Inflammatory macrophage treated with lipopolysaccharide for 4 hours (primary cell): Measurements from ENCODE around the gene CCDC88C.
"Not testable (repeated sequence)": the region's sequence is repeated elsewhere in the genome, so short reads cannot be mapped to it uniquely, and the experiment has no call there.

Source experiments
- DNase-seq: peaks from one replicate; pipeline ENCODE4 v3.0.0-alpha.2; 2020

CCDC88C gene

GRCh38 chr14:91417120-91417982, at the start of gene CCDC88C:
Gene CCDC88C, minus strand, starts transcription at chr14:91417820. Its CDS starts 130 bp downstream, at chr14:91417690.
- DNase-seq = peak; percentile 67

DNA sequence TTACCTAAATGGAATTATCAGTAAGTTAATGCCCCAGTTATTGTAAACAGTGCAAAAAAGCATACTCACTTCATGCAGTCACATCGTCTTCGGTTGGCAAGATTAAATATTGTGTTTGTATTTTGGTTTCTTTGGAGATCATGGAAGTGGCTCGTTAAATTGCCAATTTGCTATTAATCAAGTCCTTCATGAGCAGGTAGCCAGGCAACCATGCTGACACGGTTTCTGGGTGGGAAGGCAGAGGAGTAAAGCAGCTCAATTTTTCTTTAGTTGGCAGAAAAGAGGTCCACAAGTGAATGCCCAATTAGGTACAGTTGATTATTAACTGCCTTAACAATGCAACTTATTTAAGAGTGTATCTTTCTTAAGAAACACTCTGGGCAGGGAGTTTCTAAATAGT, 48.6 kb upstream of the CCDC88C start:
- no peak for DNase-seq

DNA sequence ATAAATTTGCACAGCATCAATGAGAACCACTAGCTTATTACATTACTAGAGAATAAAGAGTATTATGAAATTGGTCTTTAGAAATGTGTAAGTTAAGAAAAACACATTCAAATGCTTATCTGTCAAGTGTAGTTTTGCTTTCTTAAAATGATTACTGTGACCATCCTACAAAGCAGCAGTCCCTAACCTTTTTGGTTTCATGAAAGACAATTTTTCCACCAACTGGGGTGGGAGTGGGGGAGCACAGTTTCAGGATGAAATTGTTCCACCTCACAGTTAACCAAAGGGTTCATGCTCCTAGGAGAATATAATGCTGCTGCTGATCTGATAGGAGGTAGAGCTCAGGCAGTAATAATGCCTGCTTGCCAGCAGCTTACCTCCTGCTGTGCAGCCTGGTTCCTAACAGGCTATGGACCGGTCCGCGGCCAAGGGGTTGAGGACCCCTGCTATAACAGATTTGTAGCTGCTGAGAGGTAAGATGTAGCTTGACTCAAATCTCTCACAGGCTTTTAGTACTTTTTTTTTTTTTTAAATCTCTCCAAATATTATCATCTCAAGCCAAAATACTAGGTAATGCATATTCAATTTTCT, 47.1 kb upstream of the CCDC88C start:
- DNase-seq = no peak

GRCh38 chr14:91458612-91459011, 41.0 kb upstream of the CCDC88C start:
- no peak for DNase-seq

GRCh38 chr14:91456283-91456682, 38.7 kb upstream of the CCDC88C start:
- DNase-seq = no peak

DNA sequence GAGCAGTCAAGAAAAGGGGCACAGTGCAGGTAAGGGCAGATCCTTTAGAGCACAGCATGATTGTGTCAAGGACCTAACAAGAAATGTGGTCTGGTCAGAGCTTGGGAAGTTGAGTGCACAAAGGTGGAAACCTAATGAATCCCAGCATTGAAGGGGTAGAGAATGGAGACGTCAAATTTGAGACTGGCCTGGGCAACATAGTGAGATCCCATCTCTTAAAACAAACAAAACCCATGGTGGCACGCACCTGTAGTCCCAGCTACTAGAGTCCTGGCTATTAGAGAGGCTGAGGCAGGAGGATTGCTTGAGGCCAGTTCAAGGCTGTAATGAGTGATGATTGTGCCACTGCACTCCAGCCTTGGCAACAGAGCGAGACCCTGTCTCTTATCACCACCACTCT, 37.0 kb upstream of the CCDC88C start:
- no peak for DNase-seq

DNA sequence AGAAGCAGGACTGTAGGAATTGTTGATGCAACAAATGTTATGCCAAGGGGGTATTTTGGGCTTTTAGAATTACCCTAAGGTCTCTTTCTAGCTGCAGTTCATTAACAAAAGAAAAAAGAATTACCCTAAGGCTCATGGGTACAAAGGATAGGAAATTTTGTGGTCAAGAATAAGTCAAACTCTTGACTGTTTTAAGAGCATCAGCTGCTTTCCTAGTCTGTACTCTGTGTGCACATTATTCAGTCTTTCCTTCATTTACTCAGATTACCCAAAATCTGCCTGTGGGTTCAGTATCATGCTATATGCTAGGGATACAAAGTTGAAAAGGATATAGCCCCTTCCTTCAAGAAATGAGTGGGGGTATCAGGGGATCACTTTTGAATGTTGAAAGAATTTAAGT, 36.5 kb upstream of the CCDC88C start:
- DNase-seq = no peak

DNA sequence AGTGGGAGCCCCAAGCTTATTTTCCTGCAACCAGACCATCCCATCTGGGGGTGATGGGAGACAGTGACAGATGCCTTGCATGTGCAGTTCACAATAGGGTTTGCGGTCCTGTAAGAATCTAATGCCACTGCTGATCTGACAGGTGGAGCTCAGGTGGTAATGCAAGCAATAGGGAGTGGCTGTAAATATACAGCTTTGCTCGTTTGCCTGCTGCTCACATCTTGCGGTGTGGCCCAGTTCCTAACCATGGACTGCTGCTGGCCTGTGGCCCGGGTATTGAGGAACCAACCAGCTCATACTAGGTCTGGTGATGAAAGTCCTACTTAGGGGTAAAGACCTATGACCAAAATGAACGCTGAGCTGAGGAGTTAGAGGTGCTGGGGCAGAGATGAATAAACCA, 36.1 kb upstream of the CCDC88C start:
- no peak for DNase-seq

DNA sequence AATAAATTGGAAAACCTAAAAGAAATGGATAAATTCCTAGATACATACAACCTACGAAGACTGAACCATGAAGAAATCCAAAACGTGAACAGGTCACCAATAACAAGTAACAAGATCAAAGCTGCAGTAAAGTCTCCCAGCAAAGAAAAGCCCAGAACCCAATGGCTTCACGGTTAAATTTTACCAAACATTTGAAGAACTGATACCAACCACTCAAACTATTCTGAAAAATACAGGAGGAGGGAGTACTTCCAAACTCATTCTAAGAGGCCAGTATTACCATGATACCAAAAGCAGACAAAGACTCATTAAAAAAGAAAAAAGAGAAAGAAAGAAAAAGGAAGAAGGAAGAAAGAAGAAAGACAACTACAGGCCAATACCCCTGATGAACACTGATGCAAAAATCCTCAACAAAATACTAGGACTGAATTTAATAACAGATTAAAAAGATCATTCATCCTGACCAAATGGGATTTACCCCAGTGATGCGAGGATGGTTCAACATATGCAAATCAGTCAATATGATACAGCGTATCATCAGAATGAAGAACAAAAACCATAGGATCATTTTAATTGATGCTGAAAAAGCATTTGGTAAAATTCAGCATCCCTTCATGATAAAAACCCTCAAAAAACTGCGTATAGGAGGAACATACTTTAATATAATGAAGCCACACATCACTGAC, 26.9 kb upstream of the CCDC88C start:
- DNase-seq = no peak

DNA sequence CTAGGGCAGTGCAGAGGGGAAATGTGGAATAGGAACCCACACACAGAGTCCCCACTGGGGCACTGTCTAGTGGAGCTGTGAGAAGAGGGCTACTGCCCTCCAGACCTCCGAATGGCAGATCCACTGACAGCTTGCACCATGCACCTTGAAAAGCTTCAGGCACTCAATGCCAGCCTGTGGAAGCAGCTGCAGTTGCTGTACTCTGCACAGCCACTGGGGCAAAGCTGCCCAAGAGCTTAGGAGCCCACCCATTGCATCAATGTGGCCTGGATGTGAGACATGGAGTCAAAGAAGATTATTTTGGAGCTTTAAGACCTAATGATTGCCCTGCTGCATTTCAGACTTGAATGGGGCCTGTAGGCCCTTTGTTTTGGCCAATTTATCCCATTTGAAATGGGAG, 21.7 kb upstream of the CCDC88C start:
- no peak for DNase-seq

DNA sequence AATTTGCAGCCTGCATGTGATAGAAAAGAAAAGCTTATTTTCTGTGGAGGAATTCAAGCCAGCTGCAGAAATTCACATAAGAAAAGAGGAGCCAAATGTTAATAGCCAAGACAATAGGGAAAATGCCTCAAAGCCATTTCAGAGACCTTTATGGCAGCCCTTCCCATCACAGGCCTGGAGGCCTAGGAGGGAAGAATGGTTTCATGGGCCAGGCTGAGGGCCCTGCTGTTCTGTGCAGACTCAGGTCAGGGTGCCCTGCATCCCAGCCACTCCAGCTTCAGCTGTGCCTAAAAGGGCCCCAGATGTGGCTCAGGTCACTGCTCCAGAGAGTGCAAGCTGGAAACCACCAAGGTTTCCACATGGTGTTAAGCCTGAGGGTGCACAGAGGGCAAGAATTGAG, 21.2 kb upstream of the CCDC88C start:
- no peak for DNase-seq

DNA sequence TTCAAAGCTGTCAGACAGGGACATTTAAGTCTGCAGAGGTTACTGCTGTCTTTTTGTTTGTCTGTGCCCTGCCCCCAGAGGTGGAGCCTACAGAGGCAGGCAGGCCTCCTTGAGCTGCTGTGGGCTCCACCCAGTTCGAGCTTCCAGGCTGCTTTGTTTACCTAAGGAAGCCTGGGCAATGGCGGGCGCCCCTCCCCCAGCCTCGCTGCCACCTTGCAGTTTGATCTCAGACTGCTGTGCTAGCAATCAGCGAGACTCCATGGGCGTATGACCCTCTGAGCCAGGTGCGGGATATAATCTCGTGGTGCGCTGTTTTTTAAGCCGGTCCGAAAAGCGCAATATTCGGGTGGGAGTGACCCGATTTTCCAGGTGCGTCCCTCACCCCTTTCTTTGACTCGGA, 18.6 kb upstream of the CCDC88C start:
- DNase-seq = not testable (repeated sequence)

DNA sequence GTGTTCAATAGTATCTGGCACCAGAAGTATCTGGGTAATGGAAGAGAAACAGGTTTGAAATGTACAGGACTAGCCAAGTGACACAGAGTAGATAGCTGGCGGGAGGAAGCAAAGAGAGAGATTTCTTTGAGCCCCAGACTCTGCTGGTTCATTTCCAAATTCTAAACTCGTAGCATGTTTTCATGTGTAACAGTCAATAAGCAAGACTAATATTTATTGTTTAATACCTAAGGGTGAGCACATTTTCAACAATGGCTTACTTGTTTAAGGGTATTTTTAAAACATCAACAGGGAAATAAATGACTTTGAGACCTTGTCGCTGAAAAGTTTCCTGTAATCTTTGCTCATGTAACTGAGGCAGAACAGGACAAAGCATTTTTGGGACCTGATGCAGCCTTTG, 11.8 kb upstream of the CCDC88C start:
- DNase-seq = no peak

DNA sequence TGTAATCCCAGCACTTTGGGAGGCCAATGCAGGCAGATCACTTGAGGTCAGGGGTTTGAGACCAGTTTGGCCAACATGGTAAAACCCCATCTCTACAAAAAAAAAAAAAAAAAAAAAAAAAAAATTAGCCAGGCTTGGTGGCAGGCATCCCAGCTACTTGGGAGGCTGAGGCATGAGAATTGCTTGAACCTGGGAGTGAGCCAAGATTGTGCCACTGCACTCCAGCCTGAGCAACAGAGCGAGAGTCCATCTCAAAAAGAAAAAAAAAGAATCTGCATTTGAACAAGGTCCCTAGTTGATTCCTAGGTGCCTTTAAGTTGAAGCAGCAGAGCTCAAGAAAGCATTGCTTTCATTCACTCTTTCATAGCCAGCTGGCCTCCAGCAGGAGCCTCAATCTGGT, 11.3 kb upstream of the CCDC88C start:
- not testable (repeated sequence) for DNase-seq

GRCh38 chr14:91425531-91425944, 7.9 kb upstream of the CCDC88C start:
- DNase-seq = peak; percentile 67

DNA sequence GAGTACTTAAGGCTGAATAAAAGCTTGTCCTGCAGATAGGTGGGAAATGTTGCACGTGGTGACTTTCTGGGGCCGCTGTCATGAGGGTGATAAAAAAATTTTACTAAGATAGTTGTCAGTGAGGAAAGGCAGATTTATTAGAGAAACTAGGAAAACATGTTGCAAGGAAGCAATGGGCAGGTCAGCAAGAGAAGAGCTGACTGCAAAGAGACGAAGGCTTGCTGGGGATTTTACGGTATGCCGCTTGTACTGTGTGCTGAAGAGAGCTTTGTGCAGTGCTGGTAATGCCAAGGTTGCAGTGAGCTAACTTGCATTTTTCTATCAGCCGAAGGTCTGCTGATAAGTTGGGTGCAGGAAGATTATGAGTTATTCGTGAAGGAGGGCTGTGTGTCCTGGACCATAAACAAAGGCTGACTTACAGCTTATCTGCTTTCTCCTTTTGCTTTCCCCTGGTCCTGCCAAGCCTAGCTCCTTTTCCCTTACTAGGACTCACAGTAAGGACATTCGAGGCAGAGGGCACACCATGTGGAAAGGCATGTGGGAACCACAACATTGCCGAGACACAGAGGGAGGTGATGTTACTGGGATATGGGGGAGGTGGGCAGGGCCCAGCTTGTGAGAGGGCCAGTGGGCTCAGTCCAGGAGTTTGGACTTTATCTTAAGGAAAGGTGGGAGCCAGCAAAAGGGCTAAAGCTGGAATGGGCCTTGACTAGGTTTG, 7.4 kb upstream of the CCDC88C start:
- no peak for DNase-seq

DNA sequence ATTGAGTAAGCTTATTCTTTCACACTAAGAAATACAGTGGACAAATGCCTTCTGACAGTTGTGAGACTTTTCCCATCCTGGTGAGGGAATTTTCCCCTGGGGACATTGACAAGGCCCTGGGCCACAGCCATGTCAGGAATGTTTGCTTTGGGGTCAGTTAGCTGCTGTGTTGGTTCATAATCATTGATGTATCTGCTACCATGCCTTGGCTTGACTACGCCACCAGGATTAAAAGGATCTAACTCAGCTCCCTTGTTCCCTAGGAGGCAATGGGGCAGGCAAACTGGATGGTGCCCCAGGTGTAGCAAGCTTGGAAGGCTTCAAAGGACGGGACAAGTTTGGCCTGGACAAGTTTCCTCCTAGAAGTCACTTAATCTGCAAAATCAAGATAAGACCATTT, 3.1 kb upstream of the CCDC88C start:
- DNase-seq = no peak

DNA sequence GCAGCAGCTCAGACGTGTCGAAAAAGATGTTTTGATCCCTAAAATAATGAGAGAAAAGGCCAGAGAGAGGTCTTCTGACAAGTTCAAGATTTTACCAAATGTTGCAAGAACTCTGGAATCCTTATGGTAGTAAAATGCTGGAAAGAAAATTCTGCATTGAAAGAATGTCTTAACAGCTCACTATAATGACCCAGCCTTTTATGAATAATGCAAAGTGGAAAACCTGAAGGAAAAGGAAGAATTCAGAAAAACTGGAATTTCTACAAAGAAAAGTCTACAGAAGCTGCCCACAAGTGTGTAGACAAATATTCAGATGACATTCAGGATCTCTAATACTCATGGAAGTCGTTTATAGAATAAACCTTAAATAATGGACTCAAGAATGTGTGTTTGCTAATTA, 1.8 kb upstream of the CCDC88C start:
- DNase-seq = no peak

DNA sequence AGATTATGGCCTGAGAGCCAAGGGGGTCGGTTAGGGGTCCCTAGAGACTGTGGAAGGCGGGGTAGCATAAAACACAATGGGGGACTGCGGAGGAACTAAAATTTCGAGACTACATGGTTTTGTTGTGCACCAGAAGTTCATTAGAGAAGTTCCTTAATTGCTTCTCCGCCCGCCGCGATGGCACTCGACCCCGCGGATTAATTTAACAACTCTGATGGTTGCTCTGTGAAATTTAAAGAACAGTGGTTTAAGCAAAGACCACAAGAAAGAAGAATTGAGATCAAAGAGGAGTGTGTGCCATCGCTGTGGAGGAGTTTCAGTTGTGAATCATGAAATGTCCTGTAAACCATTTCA, 1.4 kb upstream of the CCDC88C start:
- no peak for DNase-seq

GRCh38 chr14:91418387-91419043, 895 bp upstream of the CCDC88C start:
- DNase-seq = peak; percentile 60

GRCh38 chr14:91417983-91418386, 365 bp upstream of the CCDC88C start:
- peak; percentile 49 for DNase-seq

GRCh38 chr14:91416744-91417119, 888 bp downstream of the CCDC88C start:
- no peak for DNase-seq
